GM18907 (cell line): ENCODE measurements around the gene SELENOF.
A peak's percentile ranks its signal among the peaks of the same experiment; 100 is the strongest.
"Not testable (repeated sequence)": the region's sequence is repeated elsewhere in the genome, so short reads cannot be mapped to it uniquely, and the experiment has no call there.

Source experiments
- ATAC-seq: cut with Tn5 transposase; IDR thresholded peaks from one replicate; pipeline ENCODE4 v1.9.1; 2021; ENCODE audit warnings: mild to moderate bottlenecking, moderate library complexity; ENCODE audit not compliant: unreplicated experiment

SELENOF gene

GRCh38 chr1:86922445-86922844 lies 8.5 kb upstream of the SELENOF start:
- no peak for ATAC-seq

DNA sequence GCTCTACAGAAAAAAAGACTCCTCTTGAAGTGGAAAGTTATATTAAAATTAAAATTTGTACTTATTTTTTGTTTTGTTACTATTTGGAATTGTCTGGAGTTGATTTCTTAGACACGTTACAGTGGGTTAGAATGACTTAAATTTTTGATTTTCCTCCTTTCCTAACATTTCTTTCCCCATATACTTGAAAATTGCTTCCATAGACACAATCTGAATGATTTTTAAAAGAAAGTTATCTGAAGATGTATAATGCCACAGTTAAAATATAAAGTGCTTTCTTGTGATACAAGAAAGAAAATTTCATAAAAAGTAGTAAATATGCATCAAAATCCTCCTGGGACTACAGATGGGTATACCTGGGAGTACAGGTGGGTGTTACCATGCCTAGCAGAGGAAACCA lies 2.8 kb upstream of the SELENOF start:
- no peak for ATAC-seq

DNA sequence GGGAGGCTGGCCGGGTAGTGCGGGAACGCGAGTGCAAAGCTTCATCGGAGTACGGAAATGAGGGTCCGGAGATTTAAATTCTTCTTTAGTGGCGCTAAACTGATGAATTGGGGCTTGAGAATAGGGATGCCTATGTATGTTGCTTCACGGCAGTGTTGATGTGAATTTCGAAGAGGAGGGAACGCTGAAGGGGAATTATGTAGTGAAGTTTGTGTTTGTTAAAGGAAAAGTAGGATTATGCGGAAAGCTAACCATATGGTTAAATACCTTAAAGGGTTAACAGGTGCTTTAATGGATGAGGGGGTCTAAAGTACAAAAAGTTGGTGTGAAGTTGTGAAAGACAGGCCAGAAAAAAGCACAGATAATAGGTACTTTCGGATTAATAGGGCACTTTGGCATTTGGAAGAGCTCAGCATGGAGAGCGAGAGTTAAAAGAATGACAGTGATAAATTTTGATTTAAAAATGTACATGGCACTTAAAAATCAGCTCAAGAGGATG lies 1.9 kb upstream of the SELENOF start:
- ATAC-seq = no peak

- ATAC-seq = peak; percentile 34
Measured at GRCh38 chr1:86914998-86915736, 1.2 kb upstream of the SELENOF start.

GRCh38 chr1:86914601-86914997 lies 673 bp upstream of the SELENOF start, which contains the start of gene HS2ST1:
TSS of gene HS2ST1 (plus strand) at chr1:86914635.
- no peak for ATAC-seq

DNA sequence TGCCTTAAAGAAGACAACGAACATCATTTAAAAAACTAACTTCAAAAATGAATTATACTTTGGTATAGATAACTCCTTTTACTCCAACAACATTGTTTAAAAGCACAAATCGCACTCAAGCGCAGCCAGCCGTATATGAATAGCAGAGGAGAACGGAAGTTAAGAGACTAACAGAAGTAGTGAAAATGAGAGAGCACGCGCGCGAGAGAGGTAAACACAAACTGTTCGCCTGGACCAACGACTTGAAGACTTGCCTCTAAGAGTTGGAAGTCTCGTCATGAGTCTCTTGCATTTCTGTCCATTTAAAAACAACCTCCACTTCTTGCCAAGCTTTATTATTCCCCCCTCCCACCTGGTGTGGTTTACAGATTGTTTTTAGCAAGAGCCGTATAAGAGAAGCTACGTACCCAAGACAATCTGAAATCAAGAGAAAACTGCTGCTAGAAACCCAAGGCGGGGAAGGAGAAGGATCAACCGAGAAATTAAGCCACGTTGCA lies 479 bp downstream of the SELENOF start:
- ATAC-seq = peak; percentile 32

GRCh38 chr1:86912281-86912900 lies 1.5 kb downstream of the SELENOF start:
- ATAC-seq = no peak

DNA sequence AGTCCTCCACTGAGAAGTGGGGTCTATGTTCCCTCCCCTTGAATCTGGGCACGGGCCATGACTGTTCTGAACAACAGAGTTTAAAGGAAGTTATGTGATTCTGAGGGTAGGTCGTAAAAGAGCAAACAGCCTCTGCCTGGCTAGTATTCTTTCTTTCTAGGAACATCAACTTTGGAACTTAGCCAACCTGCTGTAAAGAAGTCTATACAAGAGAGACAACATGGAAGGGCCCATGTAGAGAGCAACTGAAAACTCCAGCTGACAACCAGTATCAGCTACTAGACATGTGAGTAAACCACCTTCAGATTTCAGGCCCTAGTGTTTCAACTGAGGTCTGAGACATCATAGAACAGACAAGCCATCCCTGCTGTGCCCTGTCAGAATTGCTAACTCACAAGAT lies 7.5 kb downstream of the SELENOF start:
- no peak for ATAC-seq

GRCh38 chr1:86905875-86906274 lies 8.1 kb downstream of the SELENOF start:
- ATAC-seq = no peak

DNA sequence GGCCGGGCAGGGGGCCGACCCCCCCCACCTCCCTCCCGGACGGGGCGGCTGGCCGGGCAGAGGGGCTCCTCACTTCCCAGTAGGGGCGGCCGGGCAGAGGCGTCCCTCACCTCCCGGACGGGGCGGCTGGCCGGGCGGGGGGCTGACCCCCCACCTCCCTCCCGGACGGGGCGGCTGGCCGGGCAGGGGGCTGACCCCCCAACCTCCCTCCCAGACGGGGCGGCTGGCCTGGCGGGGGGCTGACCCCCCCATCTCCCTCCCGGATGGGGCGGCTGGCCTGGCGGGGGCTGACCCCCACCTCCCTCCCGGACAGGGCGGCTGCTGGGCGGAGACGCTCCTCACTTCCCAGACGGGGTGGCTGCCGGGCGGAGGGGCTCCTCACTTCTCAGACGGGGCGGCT lies 14.5 kb downstream of the SELENOF start:
- not testable (repeated sequence) for ATAC-seq

GRCh38 chr1:86888327-86888726 lies 25.6 kb downstream of the SELENOF start:
- no peak for ATAC-seq

- no peak for ATAC-seq
Measured at GRCh38 chr1:86887479-86888162, 26.3 kb downstream of the SELENOF start.

DNA sequence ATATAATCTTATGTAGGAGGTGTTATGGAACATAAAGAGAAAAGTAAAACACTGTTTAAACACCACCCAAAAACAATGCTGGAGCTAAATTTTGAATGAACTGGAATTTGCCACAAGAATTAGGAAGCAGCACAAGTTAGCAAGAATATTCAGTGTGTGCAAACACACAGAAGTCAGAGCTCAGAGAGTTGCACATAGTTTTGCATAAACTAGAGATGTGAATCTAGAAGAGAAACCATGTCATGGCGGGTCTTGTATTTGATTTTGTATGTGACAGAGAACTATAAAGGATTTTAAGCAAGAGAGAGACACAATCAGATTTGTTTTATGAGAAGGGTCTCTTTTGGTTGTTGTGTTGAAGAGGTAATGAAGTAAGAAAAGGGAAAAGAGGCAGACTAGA lies 38.2 kb downstream of the SELENOF start:
- ATAC-seq = no peak

DNA sequence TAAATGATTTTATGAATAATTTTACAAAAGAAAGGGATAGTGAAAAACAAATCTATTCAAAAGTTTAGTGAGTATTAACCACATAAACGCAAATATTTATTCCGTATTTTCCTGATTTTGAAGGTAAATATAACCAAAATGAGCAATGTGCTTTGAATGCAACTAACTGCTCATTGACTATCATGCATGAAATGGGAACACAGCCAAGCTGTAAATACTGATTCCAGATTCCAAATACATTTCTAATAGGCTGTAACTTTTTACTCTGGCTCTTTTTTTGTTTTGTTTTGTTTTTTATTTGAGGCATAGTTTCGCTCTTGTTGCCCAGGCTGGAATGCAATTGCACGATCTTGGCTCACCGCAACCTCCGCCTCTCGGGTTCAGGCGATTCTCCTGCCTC lies 41.8 kb downstream of the SELENOF start:
- ATAC-seq = no peak

DNA sequence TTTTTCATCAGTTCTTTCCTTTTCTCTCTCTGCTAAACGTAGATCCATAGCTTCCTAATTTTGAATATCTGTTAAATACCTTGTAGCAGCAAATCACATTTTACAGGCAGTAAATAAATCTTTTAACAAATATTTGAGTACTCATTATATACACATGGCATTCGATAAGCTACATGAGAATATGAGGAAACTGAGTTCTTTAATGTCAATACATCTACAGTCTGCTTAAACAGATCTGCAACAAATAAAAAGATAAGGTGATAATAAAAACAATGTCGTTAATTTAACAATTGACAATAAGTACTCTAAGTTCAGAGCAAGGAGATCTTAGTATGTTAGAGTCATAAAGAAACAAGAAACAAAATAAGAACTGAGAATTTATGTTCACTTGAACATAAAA lies 42.9 kb downstream of the SELENOF start:
- ATAC-seq = no peak

DNA sequence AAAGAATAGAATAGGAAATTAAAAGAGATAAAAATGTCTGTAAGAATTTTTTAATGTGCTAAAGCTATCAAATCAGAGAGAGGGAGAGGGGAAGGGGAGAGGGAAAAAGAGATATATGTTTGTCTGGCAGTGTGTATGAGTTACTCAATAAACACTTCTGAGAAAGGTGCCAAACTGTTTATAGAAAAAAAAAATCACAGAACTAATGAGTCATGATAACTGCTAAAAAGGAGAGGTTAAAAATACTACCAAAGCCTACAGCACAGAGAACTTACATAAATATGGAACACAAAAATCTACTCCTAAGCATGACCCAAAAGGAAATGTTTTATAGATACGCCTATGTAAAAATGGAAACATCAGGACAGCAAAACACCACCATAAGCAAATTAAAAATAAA lies 45.4 kb downstream of the SELENOF start:
- no peak for ATAC-seq

- not testable (repeated sequence) for ATAC-seq
Measured at GRCh38 chr1:86867278-86867677, 46.6 kb downstream of the SELENOF start.

GRCh38 chr1:86866665-86867064 lies 47.3 kb downstream of the SELENOF start:
- no peak for ATAC-seq

GRCh38 chr1:86865973-86866637 lies 47.8 kb downstream of the SELENOF start:
- ATAC-seq = peak; percentile 72

GRCh38 chr1:86862920-86863319 lies 51.0 kb downstream of the SELENOF start:
- ATAC-seq = no peak

- no peak for ATAC-seq
Measured at GRCh38 chr1:86861424-86861823, 52.5 kb downstream of the SELENOF start.
